Fibroblast of the aortic adventitia (primary cell): Measurements from ENCODE around the gene ELL2. TPM values are rescaled to one million over a fixed set of nuclear protein-coding genes. Genes with fewer than 3 reads are reported as not detected.

Experiments
- DNase-seq: peaks from one replicate; pipeline ENCODE4 v3.0.0-alpha.2; 2010; ENCODE audit warnings: low read depth
- H3K4me3 ChIP-seq: 2 replicates; pipeline ENCODE4 v1.5.1; 2011; ENCODE audit warnings: low read depth, mild to moderate bottlenecking, control low read depth, low read length, moderate library complexity
- total RNA-seq: library from RNA; depleted of rRNA; stranded (reverse); fragments of >200 nt; gene quantifications from 2 replicates; pipeline ENCODE4 v1.2.3, GENCODE V29; 2012; ENCODE audit warnings: low replicate concordance
- TF ChIP-seq, protein P1 (sequence below): IDR thresholded peaks from 2 replicates; pipeline ENCODE4 v1.5.1; 2011; ENCODE audit warnings: mild to moderate bottlenecking, low read length, control low read depth, inconsistent platforms; ENCODE audit not compliant: insufficient read depth

ELL2 gene
- total RNA-seq, 1 donor = 51.1 TPM

DNA sequence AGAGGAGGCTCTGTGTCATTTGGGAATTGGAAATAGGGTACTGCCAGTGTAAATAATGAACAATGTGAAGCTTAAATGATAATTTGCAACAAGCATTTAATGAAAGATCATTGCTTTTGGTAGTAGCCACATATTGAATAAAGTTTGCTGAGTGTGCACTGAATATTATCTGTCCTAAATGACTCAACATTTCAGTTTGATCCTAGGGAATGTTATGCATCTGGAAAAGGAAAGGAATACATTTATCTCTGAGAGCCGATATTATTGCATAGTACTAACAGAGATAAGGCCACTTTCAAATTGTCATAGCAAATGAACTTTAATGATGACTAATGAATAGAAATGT, 8.7 kb upstream of the ELL2 start:
- no peak overlapping the region for H3K4me3 ChIP-seq
- TF ChIP-seq, protein P1, sequence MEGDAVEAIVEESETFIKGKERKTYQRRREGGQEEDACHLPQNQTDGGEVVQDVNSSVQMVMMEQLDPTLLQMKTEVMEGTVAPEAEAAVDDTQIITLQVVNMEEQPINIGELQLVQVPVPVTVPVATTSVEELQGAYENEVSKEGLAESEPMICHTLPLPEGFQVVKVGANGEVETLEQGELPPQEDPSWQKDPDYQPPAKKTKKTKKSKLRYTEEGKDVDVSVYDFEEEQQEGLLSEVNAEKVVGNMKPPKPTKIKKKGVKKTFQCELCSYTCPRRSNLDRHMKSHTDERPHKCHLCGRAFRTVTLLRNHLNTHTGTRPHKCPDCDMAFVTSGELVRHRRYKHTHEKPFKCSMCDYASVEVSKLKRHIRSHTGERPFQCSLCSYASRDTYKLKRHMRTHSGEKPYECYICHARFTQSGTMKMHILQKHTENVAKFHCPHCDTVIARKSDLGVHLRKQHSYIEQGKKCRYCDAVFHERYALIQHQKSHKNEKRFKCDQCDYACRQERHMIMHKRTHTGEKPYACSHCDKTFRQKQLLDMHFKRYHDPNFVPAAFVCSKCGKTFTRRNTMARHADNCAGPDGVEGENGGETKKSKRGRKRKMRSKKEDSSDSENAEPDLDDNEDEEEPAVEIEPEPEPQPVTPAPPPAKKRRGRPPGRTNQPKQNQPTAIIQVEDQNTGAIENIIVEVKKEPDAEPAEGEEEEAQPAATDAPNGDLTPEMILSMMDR = no peak
- DNase-seq = no peak

DNA sequence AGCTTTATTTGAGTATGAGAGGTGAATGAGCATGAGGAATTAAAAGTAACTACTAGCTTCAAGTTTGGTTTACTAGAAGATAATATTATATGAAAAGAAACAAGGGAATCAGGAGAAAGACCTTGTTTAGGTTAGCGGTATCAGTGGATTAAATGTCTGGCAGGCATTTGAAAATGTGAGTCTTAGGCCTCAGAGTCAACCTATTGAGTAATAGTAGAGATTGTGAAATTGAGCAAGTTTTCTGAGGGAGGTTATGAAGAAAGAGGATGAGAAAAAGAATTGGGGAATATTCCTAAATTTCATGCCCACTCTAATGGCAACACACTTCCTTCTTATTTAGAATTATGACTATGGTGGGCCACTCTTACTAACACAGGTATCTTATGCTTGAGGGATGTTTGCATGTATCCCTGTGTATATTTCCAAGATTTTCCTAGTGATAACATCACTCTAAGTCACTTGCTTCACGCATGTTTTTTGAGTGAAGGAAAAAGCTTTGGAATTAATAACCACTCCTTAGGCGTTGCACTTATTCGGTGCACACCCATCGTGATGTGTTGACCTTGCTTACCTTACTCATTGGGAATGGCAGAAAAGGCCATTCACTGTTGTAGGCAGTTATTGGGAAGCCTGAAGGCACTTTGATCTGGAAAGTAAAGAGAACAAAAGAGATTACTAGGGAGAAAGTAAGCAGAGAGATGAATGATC, 8.2 kb upstream of the ELL2 start:
- TF ChIP-seq, protein P1 = no peak
- DNase-seq = peak; percentile 81

DNA sequence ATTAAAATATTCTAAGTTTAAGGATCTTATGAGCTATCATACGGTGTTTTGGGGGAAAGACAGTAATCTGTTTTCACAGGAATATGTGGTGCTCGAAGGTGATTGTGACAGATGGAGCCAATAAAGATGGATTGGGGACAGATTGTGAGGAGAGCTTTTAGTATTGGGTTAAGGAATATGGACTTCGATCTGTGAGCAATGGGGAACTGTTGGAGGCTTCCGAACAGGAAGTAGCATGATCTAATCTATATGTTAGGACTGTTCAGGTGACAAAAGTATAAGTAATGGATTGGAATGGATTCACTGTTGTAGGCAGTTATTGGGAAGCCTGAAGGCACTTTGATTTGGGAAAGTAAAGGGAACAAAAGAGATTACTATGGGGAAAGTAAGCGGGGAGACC, 7.4 kb upstream of the ELL2 start:
- DNase-seq = no peak
- H3K4me3 ChIP-seq = no peak overlapping the region
- TF ChIP-seq, protein P1 = no peak

More for the DNA sequence above, 8.2 kb upstream of the ELL2 start:
- no peak overlapping the region for H3K4me3 ChIP-seq

DNA sequence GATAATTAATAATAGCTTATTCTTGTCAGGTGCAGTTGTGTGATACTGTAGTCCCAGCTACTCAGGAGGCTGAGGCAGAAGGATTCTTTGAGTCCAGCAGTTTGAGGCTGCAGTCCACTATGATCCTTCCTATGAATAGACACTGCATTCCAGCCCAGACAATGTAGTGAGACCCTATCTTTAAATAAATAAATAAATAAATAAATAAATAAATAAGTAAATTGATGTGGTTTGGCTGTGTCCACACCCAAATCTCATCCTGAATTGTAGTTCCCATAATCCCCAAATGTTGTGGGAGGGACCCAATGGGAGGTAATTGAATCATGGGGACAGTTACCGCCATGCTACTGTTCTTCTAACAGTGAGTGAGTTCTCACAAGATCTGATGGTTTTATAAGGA, 5.6 kb upstream of the ELL2 start:
- no peak for DNase-seq
- TF ChIP-seq, protein P1 = no peak
- H3K4me3 ChIP-seq = no peak overlapping the region

DNA sequence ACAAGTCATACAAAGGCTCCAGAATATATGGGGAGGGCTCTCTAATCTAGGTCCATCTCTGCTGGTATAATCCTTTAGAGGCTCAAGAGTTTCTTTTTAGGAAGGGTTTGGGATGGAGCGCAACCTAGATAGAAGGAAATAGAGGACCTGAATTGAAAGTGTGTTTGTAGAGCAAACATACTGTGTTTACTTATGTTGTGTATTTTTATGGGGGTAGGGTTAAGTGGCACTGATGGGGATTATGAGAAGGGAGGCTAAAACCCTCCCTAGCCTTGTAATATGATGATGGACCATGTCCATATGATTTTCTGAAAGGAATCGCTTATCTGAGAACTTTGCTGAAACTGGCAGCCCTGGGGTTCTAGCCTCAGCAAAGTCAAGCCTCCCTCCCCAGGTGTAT, 4.4 kb upstream of the ELL2 start:
- DNase-seq = no peak
- H3K4me3 ChIP-seq = no peak overlapping the region
- TF ChIP-seq, protein P1 = no peak

DNA sequence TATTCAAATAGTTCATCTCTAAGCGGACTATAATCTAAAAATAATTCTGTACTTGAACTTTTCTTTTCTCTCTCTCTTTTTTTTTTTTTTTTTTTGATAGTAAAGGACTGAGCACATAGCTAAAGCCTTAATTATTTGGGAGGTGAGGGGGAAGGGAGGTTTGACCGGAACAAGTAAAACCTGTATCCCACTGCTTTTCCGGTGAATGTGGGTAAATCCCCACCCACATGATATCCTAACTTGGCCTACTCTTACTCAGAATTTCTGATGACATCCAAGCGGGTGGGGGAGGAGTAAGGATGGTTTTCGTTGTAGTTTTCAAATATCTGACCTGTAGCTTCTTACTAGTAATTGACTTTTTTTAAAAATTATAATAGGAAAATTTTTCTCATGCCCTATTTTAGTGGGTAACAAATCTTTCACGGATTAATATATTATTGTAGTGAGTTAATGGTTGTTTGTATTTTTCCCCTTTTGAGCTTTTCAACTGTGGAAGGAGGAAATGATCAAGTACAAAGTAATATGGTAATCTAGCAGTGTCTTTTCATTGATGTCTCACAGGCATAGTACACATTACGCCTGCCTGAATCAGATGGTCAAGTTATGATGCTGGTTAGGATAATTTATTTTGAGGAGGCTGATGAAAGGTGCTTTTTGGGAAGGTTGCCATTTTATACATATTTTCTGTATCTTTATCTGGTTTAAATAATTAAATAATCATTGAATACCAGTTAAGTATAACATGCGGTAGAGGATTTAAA, 2.2 kb upstream of the ELL2 start:
- TF ChIP-seq, protein P1 = no peak
- H3K4me3 ChIP-seq = no peak overlapping the region

More for the DNA sequence above, 2.2 kb upstream of the ELL2 start:
- no peak for DNase-seq
